DMS53 treated with DMSO at 0.1 percent for 48 hours (cell line): ENCODE data around the gene PRKCG.
"Not testable (repeated sequence)": the region's sequence is repeated elsewhere in the genome, so short reads cannot be mapped to it uniquely, and the experiment has no call there.

Source experiments
- DNase-seq: peaks from one replicate; lab custom pipeline; 2025; ENCODE audit not compliant: unreplicated experiment; lab: John Stamatoyannopoulos, UW

PRKCG gene

DNA sequence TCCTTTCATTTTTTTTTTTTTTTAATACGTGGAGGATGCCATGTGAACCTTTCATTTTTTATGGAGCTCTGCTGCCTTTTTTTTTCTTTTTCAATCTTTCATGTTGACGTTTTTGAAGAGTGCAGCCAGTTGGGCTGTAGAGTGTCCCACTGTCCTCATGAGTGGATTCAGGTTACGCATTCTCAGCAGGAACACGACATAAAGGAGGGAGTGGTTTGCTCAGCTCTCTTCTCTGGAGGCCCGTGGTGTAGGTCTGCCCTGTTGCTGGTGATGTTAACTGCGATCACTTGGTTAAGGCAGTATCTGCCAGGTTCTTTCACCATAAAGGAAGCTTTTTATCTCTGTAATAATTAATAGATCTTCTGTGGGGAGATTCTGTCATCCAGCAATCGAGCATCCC, 54.0 kb downstream of the PRKCG start:
- no peak for DNase-seq

- no peak for DNase-seq
These were observed 60.2 kb downstream of the PRKCG start for GRCh38 chr19:53942001-53942786.

DNA sequence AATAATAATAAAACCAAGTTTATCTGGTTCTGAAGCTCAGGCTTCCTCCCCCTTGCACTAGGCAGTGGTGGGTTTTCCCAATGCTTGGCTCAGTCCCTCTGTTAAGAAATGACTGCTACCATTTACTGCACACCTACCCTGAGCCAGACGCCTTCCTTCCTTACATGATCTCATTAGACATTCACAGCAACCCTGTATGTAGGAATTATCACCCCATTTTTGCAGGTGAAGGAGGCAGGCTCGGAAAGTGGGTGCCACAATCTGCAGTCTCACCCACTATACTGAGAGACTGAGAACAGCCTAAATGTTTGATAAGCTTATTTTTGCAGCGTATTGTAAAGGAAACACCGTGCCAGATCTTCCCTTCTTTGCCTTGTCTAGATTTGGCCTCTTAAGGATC, 62.4 kb downstream of the PRKCG start:
- DNase-seq: no peak

GRCh38 chr19:53944933-53945332, 62.9 kb downstream of the PRKCG start:
- DNase-seq: no peak

- no peak for DNase-seq
These were observed 63.4 kb downstream of the PRKCG start for GRCh38 chr19:53945441-53945840.

DNA sequence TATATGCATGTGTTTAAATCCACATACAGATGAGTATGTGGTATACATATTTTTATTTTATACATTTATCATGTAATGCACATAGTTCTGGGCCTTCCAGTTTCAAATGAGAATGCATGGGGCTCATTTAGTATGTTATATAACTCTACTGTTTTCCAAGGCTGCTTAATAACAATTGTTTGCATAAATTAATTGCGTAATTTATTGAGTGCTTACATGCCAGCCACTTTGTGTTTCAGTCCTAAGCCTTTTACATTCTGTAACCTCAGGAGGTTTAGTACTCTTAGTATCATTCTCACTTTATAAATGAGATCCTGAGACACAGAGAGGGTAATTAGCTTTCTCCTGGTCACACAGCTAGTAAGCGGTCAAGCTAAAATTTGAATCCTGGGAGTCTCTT, 64.0 kb downstream of the PRKCG start:
- DNase-seq: no peak

GRCh38 chr19:53947624-53948023, 65.6 kb downstream of the PRKCG start:
- DNase-seq: no peak

GRCh38 chr19:53948611-53949010, 66.6 kb downstream of the PRKCG start:
- not testable (repeated sequence) for DNase-seq

GRCh38 chr19:53951436-53951835, 69.4 kb downstream of the PRKCG start:
- DNase-seq: no peak

- DNase-seq: no peak
These were observed 70.0 kb downstream of the PRKCG start for GRCh38 chr19:53951947-53952346.

DNA sequence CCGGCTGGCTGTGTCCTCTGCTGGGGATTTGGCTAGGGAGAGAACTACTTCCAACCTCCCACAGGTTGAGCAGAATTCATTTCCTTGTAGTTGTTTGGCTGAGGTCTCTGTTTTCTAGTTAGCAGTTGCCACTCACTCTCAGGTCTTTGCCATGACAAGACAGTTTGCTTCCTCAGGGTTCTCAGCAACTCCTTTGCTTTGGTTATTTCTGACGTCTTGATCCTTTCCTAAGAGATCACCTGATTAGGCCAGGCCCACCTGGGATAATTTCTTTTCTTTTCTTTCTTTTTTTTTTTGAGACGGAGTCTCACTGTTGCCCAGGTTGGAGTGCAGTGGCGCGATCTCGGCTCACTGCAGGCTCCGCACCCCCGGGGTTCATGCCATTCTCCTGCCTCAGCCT, 71.4 kb downstream of the PRKCG start:
- DNase-seq: no peak
